Lung (tissue), 12 donors: ENCODE measurements around the gene PPIP5K1. TPM values are rescaled to one million over a fixed set of nuclear protein-coding genes. Genes with fewer than 3 reads are reported as not detected.
A peak's percentile ranks its signal among the peaks of the same experiment; 100 is the strongest.
"Not testable (repeated sequence)": the region's sequence is repeated elsewhere in the genome, so short reads cannot be mapped to it uniquely, and the experiment has no call there.

Source experiments
- ATAC-seq: fragments of 200-7000 bp; cut with Tn5 transposase; one replicate; pipeline ENCODE4 v1.9.1; 2020; ENCODE audit warnings: moderate number of reproducible peaks; ENCODE audit not compliant: insufficient read depth, low FRiP score
- DNase-seq, 3 donors: peaks; one replicate each; pipeline ENCODE4 v3.0.0-alpha.2; 2013 to 2017
- H3K27ac ChIP-seq, 2 donors: one replicate each; pipeline ENCODE4 v1.5.1; 2013; ENCODE audit warnings: mild to moderate bottlenecking in 2 of 2, moderate library complexity in 2 of 2, control low read depth in 1 of 2, inconsistent platforms in 1 of 2, low read depth in 1 of 2, low read length in 1 of 2
- H3K27me3 ChIP-seq, 3 donors: one replicate each; pipeline ENCODE4 v1.5.1; 2013; ENCODE audit warnings: low read length in 2 of 3; ENCODE audit not compliant: control insufficient read depth in 3 of 3, insufficient read depth in 3 of 3
- H3K36me3 ChIP-seq, 4 donors: one replicate each; pipeline ENCODE4 v1.5.1; 2013; ENCODE audit warnings: low read length in 4 of 4, mild to moderate bottlenecking in 1 of 4, moderate library complexity in 1 of 4; ENCODE audit not compliant: control insufficient read depth in 4 of 4, insufficient read depth in 4 of 4
- H3K4me1 ChIP-seq, 5 donors: one replicate each; pipeline ENCODE4 v1.5.1; 2013; ENCODE audit warnings: low read length in 5 of 5, mild to moderate bottlenecking in 2 of 5, moderate library complexity in 1 of 5; ENCODE audit not compliant: control insufficient read depth in 5 of 5, insufficient read depth in 5 of 5
- H3K4me3 ChIP-seq: one replicate; pipeline ENCODE4 v1.5.1; 2013; ENCODE audit warnings: mild to moderate bottlenecking, control low read depth, moderate library complexity
- H3K9ac ChIP-seq, 2 donors: one replicate each; pipeline ENCODE4 v1.5.1; 2013; ENCODE audit warnings: low read length in 2 of 2, control low read depth in 1 of 2; ENCODE audit not compliant: insufficient read depth in 1 of 2
- H3K9me3 ChIP-seq, 4 donors: one replicate each; pipeline ENCODE4 v1.5.1; 2013; ENCODE audit warnings: low read length in 3 of 4, mild to moderate bottlenecking in 1 of 4, moderate library complexity in 1 of 4; ENCODE audit not compliant: control insufficient read depth in 4 of 4, insufficient read depth in 3 of 4
- WGBS, 2 donors: extraction: QIAGEN DNeasy Blood & Tissue Kit; methylation state at CpG; one replicate each; pipeline ENCODE4 v1.1.7; 2013; 5-methylcytosine and 5-hydroxymethylcytosine counted together
- polyA plus RNA-seq, 2 donors: library from polyadenylated mRNA; stranded (reverse); fragments of 200-250 nt; gene quantifications; one replicate each; pipeline ENCODE4 v1.2.1, GENCODE V29; 2013
- total RNA-seq, 2 donors: library from RNA; depleted of rRNA in 1 of 2; stranded (reverse); fragments of >200 nt in 1 of 2; gene quantifications; one replicate each; pipeline ENCODE4 v1.2.1, GENCODE V29; 2014 to 2021
- TF ChIP-seq, protein P1 (sequence below): IDR thresholded peaks from 2 replicates; pipeline ENCODE4 v1.5.1; 2012; ENCODE audit warnings: mild to moderate bottlenecking; ENCODE audit errors: control extremely low read depth, extremely low read depth
- donor health status: control.
- donor health status: control.
- donor health status: Bipolar disorder and iron deficiency.
- donor health status: healthy.
- donor health status: DM: yes; HTN: yes; CAD: no.

PPIP5K1 gene
- total and polyA plus RNA-seq, 4 donors: 8.0 to 40.2 (median 16.4) TPM

DNA sequence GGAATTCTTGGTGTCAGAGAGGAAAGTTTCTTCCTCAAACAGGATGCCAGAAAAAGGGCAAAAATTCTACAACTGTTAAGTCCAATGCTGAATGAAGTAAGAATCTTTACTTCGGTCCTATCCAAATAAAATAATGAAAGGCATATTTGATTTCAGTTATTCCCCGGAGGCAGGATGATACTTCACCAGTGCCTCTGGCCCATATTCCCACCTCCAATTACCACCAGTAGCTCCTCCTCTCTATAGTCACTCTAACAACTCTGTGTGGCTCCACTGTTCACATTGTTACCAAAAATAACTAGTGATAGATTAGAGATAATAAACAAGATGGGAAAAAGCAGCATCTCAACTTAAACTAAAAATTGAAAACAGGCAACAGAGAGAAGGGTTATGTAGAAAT is 51.9 kb downstream of the PPIP5K1 start:
- TF ChIP-seq, protein P1, sequence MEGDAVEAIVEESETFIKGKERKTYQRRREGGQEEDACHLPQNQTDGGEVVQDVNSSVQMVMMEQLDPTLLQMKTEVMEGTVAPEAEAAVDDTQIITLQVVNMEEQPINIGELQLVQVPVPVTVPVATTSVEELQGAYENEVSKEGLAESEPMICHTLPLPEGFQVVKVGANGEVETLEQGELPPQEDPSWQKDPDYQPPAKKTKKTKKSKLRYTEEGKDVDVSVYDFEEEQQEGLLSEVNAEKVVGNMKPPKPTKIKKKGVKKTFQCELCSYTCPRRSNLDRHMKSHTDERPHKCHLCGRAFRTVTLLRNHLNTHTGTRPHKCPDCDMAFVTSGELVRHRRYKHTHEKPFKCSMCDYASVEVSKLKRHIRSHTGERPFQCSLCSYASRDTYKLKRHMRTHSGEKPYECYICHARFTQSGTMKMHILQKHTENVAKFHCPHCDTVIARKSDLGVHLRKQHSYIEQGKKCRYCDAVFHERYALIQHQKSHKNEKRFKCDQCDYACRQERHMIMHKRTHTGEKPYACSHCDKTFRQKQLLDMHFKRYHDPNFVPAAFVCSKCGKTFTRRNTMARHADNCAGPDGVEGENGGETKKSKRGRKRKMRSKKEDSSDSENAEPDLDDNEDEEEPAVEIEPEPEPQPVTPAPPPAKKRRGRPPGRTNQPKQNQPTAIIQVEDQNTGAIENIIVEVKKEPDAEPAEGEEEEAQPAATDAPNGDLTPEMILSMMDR: no peak
- Histone ChIP-seq H3K27ac (no peak overlapping the region), H3K27me3 (no peaks in the 10 kb centered on the region), H3K36me3 (peaks cover 0 to 16% (median 3%) of the 10 kb centered on the region in 4 donors), H3K9ac (no peak overlapping the region), H3K9me3 (no peaks in the 10 kb centered on the region), H3K4me1 (no peaks in the 10 kb centered on the region), H3K4me3 (no peak overlapping the region)
- DNase-seq: no peak
- 83 to 94% methylated on average over 2 of the region's 2 CpGs for WGBS, 2 donors
- no peak for ATAC-seq

DNA sequence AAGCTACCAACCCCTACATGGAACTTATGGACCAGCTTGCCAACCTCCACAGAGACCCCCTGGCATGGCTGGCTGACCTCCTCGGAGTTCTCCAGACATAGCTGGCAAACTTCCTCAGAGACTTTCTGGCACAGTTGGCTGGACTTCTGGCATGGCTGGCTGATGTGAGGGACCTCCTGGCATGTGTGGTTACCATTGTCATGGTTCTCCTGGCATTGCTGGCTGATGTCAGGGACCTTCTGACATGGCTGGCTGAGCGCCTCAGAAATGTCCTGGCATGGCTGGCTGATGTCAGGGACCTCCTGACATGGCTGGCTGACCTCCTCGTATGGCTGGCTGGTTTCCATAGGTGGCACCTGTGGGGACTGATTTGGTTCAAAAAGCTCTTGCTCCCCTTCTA is 55.1 kb downstream of the PPIP5K1 start:
- 92 to 95% methylated on average over 3 of the region's 3 CpGs for WGBS, 2 donors
- H3K27me3 ChIP-seq: no peaks in the 10 kb centered on the region
- no peak overlapping the region for H3K4me3 ChIP-seq
- no peak overlapping the region for H3K27ac ChIP-seq
- H3K36me3 ChIP-seq: peaks cover 0 to 16% (median 4%) of the 10 kb centered on the region in 4 donors
- H3K9ac ChIP-seq: no peak overlapping the region
- no peaks in the 10 kb centered on the region for H3K9me3 ChIP-seq
- TF ChIP-seq, protein P1: no peak
- no peak for DNase-seq
- H3K4me1 ChIP-seq: no peaks in the 10 kb centered on the region
- no peak for ATAC-seq

DNA sequence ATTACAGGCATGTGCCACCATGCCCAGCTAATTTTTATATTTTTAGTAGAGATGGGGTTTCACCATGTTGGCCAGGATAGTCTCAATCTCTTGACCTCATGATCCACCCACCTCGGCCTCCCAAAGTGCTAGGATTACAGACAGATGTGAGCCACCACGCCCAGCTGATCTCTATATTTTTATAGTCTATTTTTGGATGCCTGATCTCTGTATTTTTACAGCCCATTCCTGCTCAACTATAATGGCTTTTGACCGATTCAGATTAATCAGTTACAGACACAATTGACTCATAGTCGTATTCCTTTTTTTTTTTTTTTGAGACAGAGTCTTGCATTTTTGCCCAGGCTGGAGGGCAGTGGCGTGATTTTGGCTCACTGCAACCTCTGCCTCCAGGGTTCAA is 57.2 kb downstream of the PPIP5K1 start:
- H3K9ac ChIP-seq, H3K4me1 ChIP-seq, H3K27me3 ChIP-seq, ATAC-seq, H3K4me3 ChIP-seq, DNase-seq, H3K9me3 ChIP-seq, H3K27ac ChIP-seq: not testable (repeated sequence)
- peaks cover 0 to 12% (median 6%) of the 10 kb centered on the region in 4 donors for H3K36me3 ChIP-seq
- 93 to 96% methylated on average over 5 of the region's 5 CpGs for WGBS, 2 donors

DNA sequence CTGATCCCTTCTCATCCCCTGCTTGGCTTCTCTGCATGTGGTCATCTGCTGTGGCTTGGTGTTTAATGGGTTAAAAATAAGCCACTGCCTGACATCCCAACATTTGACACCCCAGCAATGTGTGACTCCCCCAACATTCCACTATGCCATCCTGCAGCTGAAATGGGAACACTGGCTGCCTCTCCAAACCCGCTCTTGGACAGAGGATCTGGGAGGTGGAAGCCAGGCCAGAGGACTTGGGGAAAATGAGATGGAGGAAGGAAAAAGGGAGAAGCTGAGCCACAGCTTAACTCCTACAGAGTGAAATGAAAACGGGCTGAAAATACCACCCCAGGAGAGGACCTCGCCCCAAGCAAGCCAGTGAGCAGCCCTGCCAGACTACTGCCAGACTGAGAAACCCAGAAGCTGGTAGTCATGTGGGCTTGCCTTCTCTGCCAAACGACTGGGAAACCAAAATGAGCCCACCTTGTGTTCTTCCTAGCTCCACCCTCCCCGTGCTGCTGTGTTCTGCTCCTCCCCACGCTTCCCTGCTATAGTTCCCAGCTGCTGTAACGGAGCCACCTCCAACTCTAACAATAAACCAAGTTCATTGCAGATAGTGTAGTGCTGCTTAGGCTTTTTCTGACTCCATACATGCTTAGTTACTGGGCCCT is 58.9 kb downstream of the PPIP5K1 start:
- no peak overlapping the region for H3K27ac ChIP-seq
- no peak overlapping the region for H3K4me3 ChIP-seq
- no peaks in the 10 kb centered on the region for H3K4me1 ChIP-seq
- no peaks in the 10 kb centered on the region for H3K9me3 ChIP-seq
- DNase-seq: peak in 1 of 3 donors; percentile 35
- H3K27me3 ChIP-seq: no peaks in the 10 kb centered on the region
- TF ChIP-seq, protein P1: no peak
- 38 to 63% methylated on average over 7 of the region's 7 CpGs for WGBS, 2 donors
- H3K9ac ChIP-seq: no peak overlapping the region
- ATAC-seq: no peak
- H3K36me3 ChIP-seq: peaks cover 0 to 12% (median 6%) of the 10 kb centered on the region in 4 donors
